ENCODE measurements around the gene SLC39A9.

SLC39A9 gene

DNA sequence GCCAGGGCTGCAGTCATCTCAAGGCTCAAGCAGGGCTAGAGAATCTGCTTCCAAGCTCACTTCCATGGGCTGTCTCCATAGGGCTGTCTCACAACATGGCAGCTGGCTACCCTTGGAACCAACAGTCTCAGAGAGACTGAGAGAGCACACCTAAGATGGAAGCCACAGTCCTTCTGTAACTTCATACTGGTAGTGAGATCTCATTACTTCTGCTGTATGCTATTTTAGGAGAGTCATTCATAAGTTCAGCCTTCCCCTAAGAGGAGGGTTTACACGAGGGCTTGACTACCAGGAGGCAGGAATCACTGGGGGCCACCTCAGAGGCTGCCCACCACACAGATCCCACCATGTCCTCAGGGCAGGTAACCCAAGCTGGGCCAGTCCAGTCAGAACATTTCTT, 30.1 kb upstream of the SLC39A9 start:
- no peak overlapping the region for H3K4me3 ChIP-seq (replicated peaks in 1 of 2; ENCODE audit: low read depth in 2 of 2, low read length in 2 of 2)
- TF ChIP-seq, protein P1, sequence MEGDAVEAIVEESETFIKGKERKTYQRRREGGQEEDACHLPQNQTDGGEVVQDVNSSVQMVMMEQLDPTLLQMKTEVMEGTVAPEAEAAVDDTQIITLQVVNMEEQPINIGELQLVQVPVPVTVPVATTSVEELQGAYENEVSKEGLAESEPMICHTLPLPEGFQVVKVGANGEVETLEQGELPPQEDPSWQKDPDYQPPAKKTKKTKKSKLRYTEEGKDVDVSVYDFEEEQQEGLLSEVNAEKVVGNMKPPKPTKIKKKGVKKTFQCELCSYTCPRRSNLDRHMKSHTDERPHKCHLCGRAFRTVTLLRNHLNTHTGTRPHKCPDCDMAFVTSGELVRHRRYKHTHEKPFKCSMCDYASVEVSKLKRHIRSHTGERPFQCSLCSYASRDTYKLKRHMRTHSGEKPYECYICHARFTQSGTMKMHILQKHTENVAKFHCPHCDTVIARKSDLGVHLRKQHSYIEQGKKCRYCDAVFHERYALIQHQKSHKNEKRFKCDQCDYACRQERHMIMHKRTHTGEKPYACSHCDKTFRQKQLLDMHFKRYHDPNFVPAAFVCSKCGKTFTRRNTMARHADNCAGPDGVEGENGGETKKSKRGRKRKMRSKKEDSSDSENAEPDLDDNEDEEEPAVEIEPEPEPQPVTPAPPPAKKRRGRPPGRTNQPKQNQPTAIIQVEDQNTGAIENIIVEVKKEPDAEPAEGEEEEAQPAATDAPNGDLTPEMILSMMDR (IDR thresholded peaks at IDR 0.05; ENCODE audit: low read depth, low read length): no peak
- DNase-seq (ENCODE audit: low read depth in 2 of 2): no peak

DNA sequence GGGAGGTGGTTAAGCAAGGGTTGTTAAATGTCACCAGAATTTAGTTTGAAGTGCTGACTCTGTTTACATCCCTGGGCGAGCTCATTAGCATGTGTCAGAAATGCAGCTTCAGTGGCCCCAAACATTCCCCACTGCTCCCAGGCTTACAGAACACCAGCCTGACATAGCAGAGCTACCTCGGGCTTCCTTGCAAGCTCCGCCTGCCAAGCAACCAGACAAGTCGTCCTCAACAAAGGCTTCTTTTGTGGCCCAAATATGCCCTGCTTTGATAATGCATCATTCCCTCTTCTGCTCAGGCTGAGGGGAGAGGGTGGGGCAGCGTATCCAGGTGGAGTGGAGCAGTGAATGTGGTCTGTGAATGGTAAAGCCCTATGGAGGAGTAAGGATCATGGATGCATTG, 28.4 kb upstream of the SLC39A9 start:
- no peak overlapping the region for H3K4me3 ChIP-seq (replicated peaks in 1 of 2; ENCODE audit: low read depth in 2 of 2, low read length in 2 of 2)
- DNase-seq (ENCODE audit: low read depth in 2 of 2): no peak
- TF ChIP-seq, protein P1 (IDR thresholded peaks at IDR 0.05; ENCODE audit: low read depth, low read length): no peak

DNA sequence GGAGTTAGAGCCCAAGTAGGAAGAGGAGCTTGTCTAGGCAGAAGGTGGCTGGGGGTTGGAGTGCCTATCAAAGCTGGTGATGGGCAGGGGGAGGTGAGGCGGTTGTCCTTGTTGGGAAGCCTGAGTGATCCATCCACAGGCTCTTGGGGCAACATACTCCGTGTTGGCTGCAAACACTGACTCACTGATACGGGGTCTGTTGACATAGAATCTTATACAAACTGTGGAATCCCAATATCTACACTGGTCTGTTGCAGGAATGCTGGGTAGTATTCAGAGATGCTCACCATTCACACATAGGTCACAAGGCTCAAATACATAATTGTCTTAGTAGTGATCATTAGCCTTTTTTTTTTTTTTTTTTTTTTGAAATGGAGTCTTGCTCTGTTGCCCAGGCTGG, 26.3 kb upstream of the SLC39A9 start:
- DNase-seq (ENCODE audit: low read depth in 2 of 2): no peak
- TF ChIP-seq, protein P1 (IDR thresholded peaks at IDR 0.05; ENCODE audit: low read depth, low read length): no peak

DNA sequence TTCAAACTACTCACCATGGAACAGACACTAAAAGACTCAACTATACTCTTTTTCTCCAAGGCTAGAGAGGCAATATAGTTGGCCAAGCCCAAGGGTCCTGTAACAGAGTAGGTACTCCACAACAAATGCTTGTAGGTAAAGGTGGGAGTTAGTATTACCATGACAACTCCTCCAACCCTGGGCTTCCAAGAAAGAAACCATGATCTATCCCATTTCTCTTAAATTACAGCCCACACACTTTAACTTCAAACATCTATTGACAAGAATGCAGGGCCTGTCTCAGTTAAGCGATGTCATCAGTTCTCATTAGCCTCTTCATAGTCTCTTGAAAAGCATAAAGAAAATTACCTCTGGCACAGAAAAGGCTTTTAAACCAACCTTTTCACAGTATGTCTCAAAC, 25.4 kb upstream of the SLC39A9 start:
- no peak for DNase-seq (ENCODE audit: low read depth in 2 of 2)

More for the DNA sequence above, 26.3 kb upstream of the SLC39A9 start:
- H3K4me3 ChIP-seq (replicated peaks in 1 of 2; ENCODE audit: low read depth in 2 of 2, low read length in 2 of 2): no peak overlapping the region

DNA sequence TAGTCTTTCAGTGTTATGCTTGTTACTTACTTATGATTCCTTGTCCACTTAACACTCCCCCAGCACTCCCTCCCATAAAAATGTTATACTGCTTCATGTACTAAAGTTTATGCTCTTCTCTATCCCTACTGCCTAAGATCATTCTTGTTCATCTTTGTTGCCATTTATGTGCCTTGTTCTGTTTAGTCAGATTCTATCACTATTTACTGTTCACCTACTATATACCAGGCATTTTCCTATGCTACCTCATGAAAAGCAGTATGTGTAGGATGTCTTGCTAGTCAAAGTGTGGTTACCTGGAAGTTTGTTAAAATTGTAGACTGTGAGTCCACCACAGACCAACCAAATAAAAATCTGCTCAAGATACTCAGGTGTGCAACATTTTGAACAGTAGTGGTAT, 24.3 kb upstream of the SLC39A9 start:
- TF ChIP-seq, protein P1 (IDR thresholded peaks at IDR 0.05; ENCODE audit: low read depth, low read length): no peak
- DNase-seq (ENCODE audit: low read depth in 2 of 2): no peak

More for the DNA sequence above, 25.4 kb upstream of the SLC39A9 start:
- TF ChIP-seq, protein P1 (IDR thresholded peaks at IDR 0.05; ENCODE audit: low read depth, low read length): no peak
- H3K4me3 ChIP-seq (replicated peaks in 1 of 2; ENCODE audit: low read depth in 2 of 2, low read length in 2 of 2): no peak overlapping the region

DNA sequence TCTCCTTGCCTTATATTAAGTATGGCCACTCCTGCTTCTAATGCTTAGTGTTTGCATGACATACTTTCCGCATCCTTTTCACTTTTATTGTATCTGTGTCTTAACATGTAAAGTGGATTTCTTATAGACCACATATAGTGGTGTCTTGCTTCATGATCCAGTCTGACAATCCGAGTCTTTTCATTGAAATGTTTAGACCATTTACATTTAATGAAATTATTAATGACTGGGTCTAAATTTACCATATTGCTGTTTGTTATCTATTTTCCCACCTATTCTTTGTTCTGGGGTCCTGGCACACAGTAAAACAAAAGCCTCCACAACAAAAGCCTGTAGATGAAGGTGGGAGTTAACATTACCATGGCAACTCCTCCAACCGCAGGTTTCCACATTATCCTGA, 23.3 kb upstream of the SLC39A9 start:
- no peak overlapping the region for H3K4me3 ChIP-seq (replicated peaks in 1 of 2; ENCODE audit: low read depth in 2 of 2, low read length in 2 of 2)
- no peak for DNase-seq (ENCODE audit: low read depth in 2 of 2)
- TF ChIP-seq, protein P1 (IDR thresholded peaks at IDR 0.05; ENCODE audit: low read depth, low read length): no peak

More for the DNA sequence above, 24.3 kb upstream of the SLC39A9 start:
- H3K4me3 ChIP-seq (replicated peaks in 1 of 2; ENCODE audit: low read depth in 2 of 2, low read length in 2 of 2): no peak overlapping the region

DNA sequence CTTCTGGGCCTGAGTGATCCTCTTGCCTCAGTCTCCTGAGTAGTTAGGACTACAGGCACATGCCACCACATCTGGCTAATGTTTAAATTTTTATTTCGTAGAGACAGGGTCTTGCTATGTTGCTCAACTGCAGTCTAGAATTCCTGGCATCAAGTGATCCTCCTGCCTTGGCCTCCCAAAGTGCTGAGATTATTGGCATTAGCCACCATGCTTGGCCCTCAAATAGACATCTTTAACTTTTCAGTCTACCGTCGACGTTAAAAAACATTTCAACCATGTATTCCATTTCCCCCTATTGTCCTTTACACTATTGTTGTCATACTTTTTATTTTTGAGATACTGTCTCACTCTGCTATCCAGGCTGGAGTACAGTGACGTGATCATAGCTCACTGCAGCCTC, 22.8 kb upstream of the SLC39A9 start:
- H3K4me3 ChIP-seq (replicated peaks in 1 of 2; ENCODE audit: low read depth in 2 of 2, low read length in 2 of 2): no peak overlapping the region
- DNase-seq (ENCODE audit: low read depth in 2 of 2): no peak
- TF ChIP-seq, protein P1 (IDR thresholded peaks at IDR 0.05; ENCODE audit: low read depth, low read length): no peak
